Activated CD4-positive, alpha-beta T cell treated with anti-CD3 and anti-CD28 coated beads for 36 hours (primary cell): Measurements from ENCODE around the gene LZTFL1. TPM values are rescaled to one million over a fixed set of nuclear protein-coding genes. Genes with fewer than 3 reads are reported as not detected.
"Not testable (repeated sequence)": the region's sequence is repeated elsewhere in the genome, so short reads cannot be mapped to it uniquely, and the experiment has no call there.

ENCODE experiments used
- ATAC-seq: fragments of 200-7000 bp; cut with Tn5 transposase; one replicate; pipeline ENCODE4 v1.10.0; 2021; ENCODE audit warnings: mild to moderate bottlenecking, moderate library complexity
- CTCF ChIA-PET: fragments of 350-600 bp; sonication (Branson Sonifier 250); formaldehyde crosslinking; loops from one replicate; lab custom pipeline; 2021; ENCODE audit warnings: antibody characterized with exemption; lab: Charles Lee
- POLR2A ChIA-PET: fragments of 350-600 bp; sonication (Branson Sonifier 250); formaldehyde crosslinking; loops from one replicate; lab custom pipeline; 2021; ENCODE audit warnings: antibody characterized with exemption, inconsistent platforms; lab: Charles Lee
- DNase-seq: peaks from one replicate; pipeline ENCODE4 v3.0.0-alpha.2; 2020
- H3K27ac Mint-ChIP-seq: one replicate; pipeline ENCODE4 v1.8.0; 2021; ENCODE audit warnings: mixed read lengths
- H3K27me3 Mint-ChIP-seq: one replicate; pipeline ENCODE4 v1.8.0; 2021; ENCODE audit warnings: mixed read lengths
- H3K36me3 Mint-ChIP-seq: one replicate; pipeline ENCODE4 v1.8.0; 2021; ENCODE audit warnings: low read depth, mixed read lengths
- H3K4me1 Mint-ChIP-seq: one replicate; pipeline ENCODE4 v1.8.0; 2021; ENCODE audit warnings: mixed read lengths
- H3K4me3 Mint-ChIP-seq: one replicate; pipeline ENCODE4 v1.8.0; 2021; ENCODE audit warnings: mild to moderate bottlenecking, moderate library complexity, mixed read lengths
- H3K9me3 Mint-ChIP-seq: one replicate; pipeline ENCODE4 v1.8.0; 2021; ENCODE audit warnings: low read depth, mixed read lengths
- intact Hi-C, 2 experiments: fragments of 100-400 bp; cut with DNase I in 1 of 2; cut with micrococcal nuclease in 1 of 2; formaldehyde crosslinking; loops; one replicate each; pipeline versions ENCODE4 v1.14.2 to v1.15.1; 2022 to 2024; cut with DNase I, micrococcal nuclease
- total RNA-seq, 2 experiments: library from RNA; stranded (reverse); gene quantifications; one replicate each; pipeline ENCODE4 v1.2.3, GENCODE V29; 2021

LZTFL1 gene
- total RNA-seq, 2 experiments from 2014 or later: 4.5 to 6.6 TPM

- Mint-ChIP-seq H3K9me3 (peaks cover 5% of the 10 kb centered on the region), H3K4me3 (no peak overlapping the region), H3K4me1 (peaks cover 48% of the 10 kb centered on the region), H3K27me3 (peaks cover 56% of the 10 kb centered on the region), H3K36me3 (no peaks in the 10 kb centered on the region), H3K27ac (no peak overlapping the region)
- no peak for DNase-seq
- intact Hi-C loops: loop anchor here (2.0 to 10.0 kb wide), 4 partner anchors 19 to 509 kb away; partner anchors contain the start of gene CCR5 (in 1 of the 2)
- no peak for ATAC-seq
- POLR2A ChIA-PET: interaction anchor here (1.2 kb wide), 1 partner anchor 172 kb away, joined by 3 read pairs; no protein-coding TSS in a partner anchor
- CTCF ChIA-PET: interaction anchor here (1.3 to 1.6 kb wide), 3 partner anchors 9 to 24 kb away, joined by 5 to 7 read pairs (median 5); no protein-coding TSS in a partner anchor
Measured at GRCh38 chr3:45865563-45865962, 23.6 kb upstream of the LZTFL1 start.

GRCh38 chr3:45864760-45865519, 23.0 kb upstream of the LZTFL1 start:
- H3K4me3 Mint-ChIP-seq: no peak overlapping the region
- H3K27ac Mint-ChIP-seq: no peak overlapping the region
- H3K4me1 Mint-ChIP-seq: peaks cover 46% of the 10 kb centered on the region
- peaks cover 52% of the 10 kb centered on the region for H3K27me3 Mint-ChIP-seq
- no peaks in the 10 kb centered on the region for H3K36me3 Mint-ChIP-seq
- POLR2A ChIA-PET: interaction anchor here (0.6 to 1.2 kb wide), 4 partner anchors 16 to 698 kb away, joined by 3 to 5 read pairs (median 3); no protein-coding TSS in a partner anchor
- DNase-seq: peak; percentile 55
- intact Hi-C loops: loop anchor here (2.0 to 10.0 kb wide), 7 partner anchors 20 to 510 kb away; partner anchors contain the start of genes CCR5 (in 1 of the 2) and SLC6A20 (in 1 of the 2)
- peaks cover 5% of the 10 kb centered on the region for H3K9me3 Mint-ChIP-seq
- ATAC-seq: peak; percentile 71
- CTCF ChIA-PET: interaction anchor here (0.6 to 1.6 kb wide), 5 partner anchors 9 to 171 kb away, joined by 4 to 7 read pairs (median 5); no protein-coding TSS in a partner anchor

- Mint-ChIP-seq H3K27me3 (peaks cover 49% of the 10 kb centered on the region), H3K4me3 (no peak overlapping the region), H3K4me1 (peaks cover 38% of the 10 kb centered on the region), H3K9me3 (peaks cover 5% of the 10 kb centered on the region), H3K27ac (no peak overlapping the region), H3K36me3 (no peaks in the 10 kb centered on the region)
- CTCF ChIA-PET: interaction anchor here (0.7 to 1.4 kb wide), 7 partner anchors 17 to 212 kb away, joined by 3 to 5 read pairs (median 3); no protein-coding TSS in a partner anchor
- POLR2A ChIA-PET: interaction anchor here (0.6 to 1.1 kb wide), 5 partner anchors 15 to 416 kb away, joined by 4 to 7 read pairs (median 6); no protein-coding TSS in a partner anchor
- intact Hi-C loops: loop anchor here (1.0 to 10.0 kb wide), 11 partner anchors 18 to 514 kb away; partner anchors contain the start of genes CCR5 (in 2 of the 2), LZTFL1 (in 2 of the 2) and SLC6A20 (in 1 of the 2)
- ATAC-seq (peak; percentile 79), DNase-seq (no peak)
Measured at GRCh38 chr3:45861043-45861719, 19.3 kb upstream of the LZTFL1 start.

- DNase-seq (no peak), ATAC-seq (no peak)
- POLR2A ChIA-PET: interaction anchor here (0.9 to 1.1 kb wide), 3 partner anchors 21 to 55 kb away, joined by 4 to 6 read pairs (median 6); no protein-coding TSS in a partner anchor
- peaks cover 49% of the 10 kb centered on the region for H3K27me3 Mint-ChIP-seq
- peaks cover 38% of the 10 kb centered on the region for H3K4me1 Mint-ChIP-seq
- CTCF ChIA-PET: interaction anchor here (0.8 to 0.9 kb wide), 2 partner anchors 117 to 211 kb away, joined by 3 to 5 read pairs; no protein-coding TSS in a partner anchor
- peaks cover 2% of the 10 kb centered on the region for H3K36me3 Mint-ChIP-seq
- H3K4me3 Mint-ChIP-seq: no peak overlapping the region
- H3K9me3 Mint-ChIP-seq: peaks cover 5% of the 10 kb centered on the region
- H3K27ac Mint-ChIP-seq: no peak overlapping the region
- intact Hi-C loops: loop anchor here (2.0 to 10.0 kb wide), 7 partner anchors 18 to 514 kb away; partner anchors contain the start of genes CCR5 (in 2 of the 2), LZTFL1 (in 1 of the 2) and SLC6A20 (in 1 of the 2)
Measured at GRCh38 chr3:45860481-45860880, 18.6 kb upstream of the LZTFL1 start.

- Mint-ChIP-seq H3K27me3 (peaks cover 50% of the 10 kb centered on the region), H3K4me3 (no peak overlapping the region), H3K4me1 (peaks cover 29% of the 10 kb centered on the region), H3K27ac (no peak overlapping the region), H3K9me3 (peaks cover 5% of the 10 kb centered on the region), H3K36me3 (peaks cover 2% of the 10 kb centered on the region)
- DNase-seq (no peak), ATAC-seq (no peak)
- POLR2A ChIA-PET: no interaction called here
- intact Hi-C loops: no loop called here
- CTCF ChIA-PET: interaction anchor here (0.8 to 1.0 kb wide), 2 partner anchors 17 to 146 kb away, joined by 3 to 4 read pairs; partner anchors contain the start of gene LZTFL1
Measured at GRCh38 chr3:45858809-45859543, 17.1 kb upstream of the LZTFL1 start.

GRCh38 chr3:45857024-45857423, 15.1 kb upstream of the LZTFL1 start:
- H3K9me3 Mint-ChIP-seq, intact Hi-C loops: not testable (repeated sequence)
- H3K27me3 Mint-ChIP-seq: peaks cover 43% of the 10 kb centered on the region

GRCh38 chr3:45856323-45856722, 14.4 kb upstream of the LZTFL1 start:
- POLR2A ChIA-PET, intact Hi-C loops, DNase-seq, H3K9me3 Mint-ChIP-seq, CTCF ChIA-PET, ATAC-seq, H3K27ac Mint-ChIP-seq, H3K36me3 Mint-ChIP-seq: not testable (repeated sequence)
- Mint-ChIP-seq H3K27me3 (peaks cover 44% of the 10 kb centered on the region), H3K4me3 (peak overlapping the region; percentile 2), H3K4me1 (peaks cover 26% of the 10 kb centered on the region)

More at GRCh38 chr3:45857024-45857423, 15.1 kb upstream of the LZTFL1 start:
- DNase-seq, H3K36me3 Mint-ChIP-seq, H3K4me3 Mint-ChIP-seq, CTCF ChIA-PET, ATAC-seq, POLR2A ChIA-PET, H3K27ac Mint-ChIP-seq: not testable (repeated sequence)
- H3K4me1 Mint-ChIP-seq: peaks cover 32% of the 10 kb centered on the region

- Mint-ChIP-seq H3K4me3 (no peak overlapping the region), H3K27me3 (peaks cover 52% of the 10 kb centered on the region), H3K27ac (no peak overlapping the region), H3K36me3 (peaks cover 2% of the 10 kb centered on the region), H3K4me1 (peaks cover 14% of the 10 kb centered on the region), H3K9me3 (no peaks in the 10 kb centered on the region)
- intact Hi-C loops: no loop called here
- ATAC-seq (no peak), DNase-seq (no peak)
- ChIA-PET CTCF (interaction anchor here (0.6 to 1.0 kb wide), 3 partner anchors 66 to 143 kb away, joined by 3 read pairs; partner anchors contain the start of gene FYCO1), POLR2A (no interaction called here)
Measured at GRCh38 chr3:45852828-45853227, 10.9 kb upstream of the LZTFL1 start.

- DNase-seq (no peak), ATAC-seq (no peak)
- POLR2A ChIA-PET: no interaction called here
- Mint-ChIP-seq H3K4me1 (peaks cover 5% of the 10 kb centered on the region), H3K27me3 (peaks cover 25% of the 10 kb centered on the region), H3K9me3 (no peaks in the 10 kb centered on the region), H3K36me3 (no peaks in the 10 kb centered on the region), H3K4me3 (no peak overlapping the region), H3K27ac (no peak overlapping the region)
- intact Hi-C loops: no loop called here
- CTCF ChIA-PET: interaction anchor here (0.7 to 1.4 kb wide), 3 partner anchors 18 to 668 kb away, joined by 3 to 5 read pairs (median 3); no protein-coding TSS in a partner anchor
Measured at GRCh38 chr3:45848392-45848791, 6.5 kb upstream of the LZTFL1 start.

GRCh38 chr3:45844616-45845015, 2.7 kb upstream of the LZTFL1 start:
- POLR2A ChIA-PET: no interaction called here
- no peaks in the 10 kb centered on the region for H3K9me3 Mint-ChIP-seq

More at GRCh38 chr3:45844616-45845015, 2.7 kb upstream of the LZTFL1 start:
- CTCF ChIA-PET: interaction anchor here (0.9 kb wide), 1 partner anchor 17 kb away, joined by 3 read pairs; no protein-coding TSS in a partner anchor
- Mint-ChIP-seq H3K4me1 (peaks cover 14% of the 10 kb centered on the region), H3K4me3 (no peak overlapping the region), H3K36me3 (no peaks in the 10 kb centered on the region), H3K27me3 (peaks cover 9% of the 10 kb centered on the region), H3K27ac (no peak overlapping the region)
- intact Hi-C loops: loop anchor here in 1 of 2 experiments (5.0 kb wide), 1 partner anchor 152 kb away; no protein-coding TSS in a partner anchor
- DNase-seq (no peak), ATAC-seq (no peak)
